ENCODE data around the gene SCYL3.

Gene SCYL3

DNA sequence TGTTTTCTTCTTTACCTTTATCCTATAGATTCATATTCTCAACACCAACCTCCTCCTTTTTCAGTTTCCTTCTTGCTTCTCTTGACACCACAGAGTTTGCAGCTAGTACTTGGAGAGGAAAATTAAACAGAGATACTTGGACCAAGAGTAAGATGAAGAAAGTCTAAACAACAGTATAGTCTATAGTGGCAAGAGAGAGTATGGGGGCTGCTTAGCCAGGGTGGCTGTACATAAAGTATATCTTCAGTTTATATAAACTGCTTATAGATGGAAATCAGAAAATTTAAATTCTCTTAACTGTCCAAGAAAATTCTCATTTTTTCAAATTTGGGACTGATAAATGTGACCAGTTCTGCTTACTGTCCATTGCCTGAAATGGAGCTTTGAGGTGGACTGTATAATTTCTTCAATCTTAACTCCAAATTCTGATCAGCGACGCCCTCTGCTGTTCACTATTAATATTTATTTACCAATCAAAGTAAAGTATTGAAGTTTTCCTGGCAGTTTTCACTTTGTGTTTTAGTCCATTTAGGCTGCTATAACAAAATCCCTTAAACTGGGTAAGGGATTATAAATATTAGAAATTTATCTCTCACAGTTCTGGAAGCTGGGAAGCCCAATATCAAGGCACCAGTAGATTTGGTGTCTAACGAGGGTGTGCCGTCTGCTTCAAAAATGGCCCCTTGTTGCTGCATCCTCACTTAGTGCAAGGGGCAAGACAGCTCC lies 84.2 kb downstream of the SCYL3 start:
- DNase-seq = no peak

DNA sequence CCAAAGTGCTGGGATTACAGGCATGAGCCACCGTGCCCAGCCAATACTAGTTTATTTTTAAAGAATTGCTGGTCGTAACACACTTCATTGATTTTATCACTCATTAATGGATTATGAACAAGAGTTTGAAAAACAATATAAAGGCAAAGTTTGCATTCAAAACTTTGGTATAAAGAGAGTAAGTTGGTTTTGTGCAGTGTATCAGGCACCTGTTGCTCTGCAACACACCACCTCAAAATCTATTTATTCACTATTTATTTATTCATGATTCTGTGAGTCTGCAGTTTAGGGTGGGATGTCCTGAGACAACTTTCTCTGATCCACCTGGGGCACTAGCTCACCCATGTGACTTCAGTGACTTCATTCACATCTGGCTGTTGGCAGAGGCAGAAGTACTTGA lies 88.8 kb downstream of the SCYL3 start:
- no peak for DNase-seq

DNA sequence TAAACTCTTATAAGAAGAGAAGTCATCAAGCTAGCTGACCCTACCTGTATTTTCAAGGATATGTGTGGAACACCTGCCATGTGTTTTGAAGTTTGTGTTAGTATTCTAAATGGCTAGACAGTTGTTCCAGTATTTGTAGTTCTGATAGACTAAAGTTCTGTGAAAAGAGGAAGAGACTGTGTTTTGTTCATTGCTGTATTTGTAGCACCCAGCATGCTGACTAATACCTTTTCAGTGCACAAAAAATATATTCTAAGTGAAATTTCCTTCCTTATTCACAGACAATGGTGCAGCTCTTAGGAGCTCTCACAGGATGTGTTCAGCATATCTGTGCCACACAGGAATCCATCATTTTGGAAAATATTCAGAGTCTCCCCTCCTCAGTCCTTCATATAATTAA lies 90.8 kb downstream of the SCYL3 start:
- DNase-seq = no peak
